ENCODE data around the gene DIS3L.
"Not testable (repeated sequence)": the region's sequence is repeated elsewhere in the genome, so short reads cannot be mapped to it uniquely, and the experiment has no call there.

The DIS3L gene

GRCh38 chr15:66261056-66261455, 32.3 kb upstream of the DIS3L start:
- TF ChIP-seq CTCF (conservative IDR thresholded peaks at IDR 0.05; ENCODE audit: low read depth), result no peak
- H3K27ac ChIP-seq, result no peak overlapping the region
- POLR2A ChIA-PET (ENCODE audit: low non-redundant PET), result no interaction called here
- CTCF ChIA-PET, result no interaction called here
- DNase-seq (ENCODE audit: low spot score), result no peak

- H3K27ac ChIP-seq; CTCF ChIA-PET; POLR2A ChIA-PET (ENCODE audit: low non-redundant PET); DNase-seq (ENCODE audit: low spot score): not testable (repeated sequence)
These were observed 30.5 kb upstream of the DIS3L start for GRCh38 chr15:66262837-66263236.

DNA sequence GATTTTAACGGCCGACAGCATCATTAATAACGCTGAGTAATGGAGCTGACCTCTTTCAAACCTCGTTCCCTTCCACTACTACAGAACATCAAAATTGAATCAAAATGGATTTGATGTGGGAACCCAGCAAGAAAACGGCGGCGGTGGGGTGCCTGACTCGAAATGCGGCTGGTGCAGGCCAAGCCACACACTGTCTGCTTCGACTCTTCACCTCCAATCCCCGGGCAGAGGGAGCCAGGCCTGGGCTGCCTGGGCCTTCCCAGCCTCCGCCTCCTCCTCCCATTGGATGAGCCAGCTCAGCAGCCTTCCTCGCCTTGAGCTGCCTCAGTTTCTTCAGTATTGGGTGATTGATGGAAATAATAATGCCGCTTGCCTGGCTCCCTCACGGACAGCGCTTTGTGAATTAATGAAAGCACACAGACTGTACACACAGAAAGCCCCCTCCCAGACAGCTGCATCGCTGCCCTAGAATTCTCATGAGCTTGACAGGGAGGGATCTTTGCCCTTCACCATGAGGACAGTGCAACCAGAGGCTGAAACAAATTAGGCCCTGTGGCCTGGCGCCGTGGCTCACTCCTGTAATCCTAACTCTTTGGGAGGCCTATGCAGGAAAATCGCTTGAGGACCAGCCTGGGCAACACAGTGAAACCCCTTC, 28.4 kb upstream of the DIS3L start:
- POLR2A ChIA-PET (ENCODE audit: low non-redundant PET), result no interaction called here
- DNase-seq (ENCODE audit: low spot score), result no peak
- no peak for TF ChIP-seq CTCF (conservative IDR thresholded peaks at IDR 0.05; ENCODE audit: low read depth)
- CTCF ChIA-PET, result interaction anchor here (0.9 kb wide), 1 partner anchor 14 kb away, joined by 4 read pairs; no protein-coding TSS in a partner anchor
- no peak overlapping the region for H3K27ac ChIP-seq

DNA sequence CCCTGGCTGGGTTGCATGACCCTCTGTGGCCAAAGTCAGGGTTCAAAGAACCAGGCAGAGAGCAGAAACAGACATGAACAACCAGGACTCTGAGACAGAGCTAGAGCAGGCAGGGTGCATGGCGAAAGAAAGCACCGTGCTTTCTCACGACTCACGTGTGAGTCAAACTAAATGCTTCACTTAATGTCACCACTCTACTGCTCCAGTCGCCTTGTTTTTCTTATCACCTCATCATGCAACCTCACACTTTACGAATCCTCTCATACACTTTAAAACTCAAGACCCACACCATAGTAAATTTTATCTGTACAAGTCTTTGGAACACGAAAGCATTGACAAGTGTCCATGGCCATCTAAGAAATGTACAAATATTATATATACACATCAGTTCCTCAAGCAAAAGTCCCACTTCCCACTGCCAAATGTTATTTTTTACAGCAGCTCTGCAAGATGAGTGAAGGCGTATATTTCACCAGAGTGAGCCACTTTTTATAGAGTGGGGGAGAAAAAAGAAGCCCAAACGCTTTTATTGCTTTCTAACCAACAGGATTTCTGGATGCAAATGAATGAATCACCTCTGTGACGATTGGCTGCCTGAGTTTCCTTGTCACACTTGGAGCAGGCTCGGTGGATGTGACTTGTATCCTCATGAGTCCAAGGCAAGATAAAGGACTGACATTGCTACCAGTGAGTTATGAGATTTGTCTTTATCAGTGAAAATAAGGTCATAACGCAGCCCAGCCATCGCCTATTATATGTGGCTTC, 23.9 kb upstream of the DIS3L start:
- TF ChIP-seq CTCF (conservative IDR thresholded peaks at IDR 0.05; ENCODE audit: low read depth), result no peak
- H3K27ac ChIP-seq, result no peak overlapping the region

GRCh38 chr15:66270932-66271331, 22.4 kb upstream of the DIS3L start:
- no peak for TF ChIP-seq CTCF (conservative IDR thresholded peaks at IDR 0.05; ENCODE audit: low read depth)
- no peak for DNase-seq (ENCODE audit: low spot score)
- CTCF ChIA-PET, result interaction anchor here (0.6 kb wide), 1 partner anchor 22 kb away, joined by 7 read pairs; no protein-coding TSS in a partner anchor
- no peak overlapping the region for H3K27ac ChIP-seq
- POLR2A ChIA-PET (ENCODE audit: low non-redundant PET), result no interaction called here

More for the DNA sequence above, 23.9 kb upstream of the DIS3L start:
- peak; percentile 69 for DNase-seq (ENCODE audit: low spot score)
- CTCF ChIA-PET, result no interaction called here
- POLR2A ChIA-PET (ENCODE audit: low non-redundant PET), result no interaction called here

- CTCF ChIA-PET, result no interaction called here
- H3K27ac ChIP-seq, result no peak overlapping the region
- DNase-seq (ENCODE audit: low spot score), result no peak
- no peak for TF ChIP-seq CTCF (conservative IDR thresholded peaks at IDR 0.05; ENCODE audit: low read depth)
- POLR2A ChIA-PET (ENCODE audit: low non-redundant PET), result no interaction called here
These were observed 18.0 kb upstream of the DIS3L start for GRCh38 chr15:66275352-66275751.

GRCh38 chr15:66276546-66276945, 16.8 kb upstream of the DIS3L start:
- no peak overlapping the region for H3K27ac ChIP-seq
- DNase-seq (ENCODE audit: low spot score), result no peak
- ChIA-PET POLR2A (ENCODE audit: low non-redundant PET) (no interaction called here), CTCF (no interaction called here)
- TF ChIP-seq CTCF (conservative IDR thresholded peaks at IDR 0.05; ENCODE audit: low read depth), result no peak
